ENCODE data around the gene ZSCAN21.

The ZSCAN21 gene

GRCh38 chr7:100093498-100093897, 43.9 kb downstream of the ZSCAN21 start:
- Histone ChIP-seq H3K9ac (ENCODE audit: low read length in 5 of 5) (peak overlapping the region in 1 of 5 donors; percentile 48), H3K27ac (ENCODE audit: low read depth, low read length) (no peak overlapping the region), H3K36me3 (ENCODE audit: control insufficient read depth in 5 of 5, insufficient read depth in 5 of 5, low read length in 5 of 5) (peaks cover 6 to 82% (median 77%) of the 10 kb centered on the region in 5 donors), H3K4me1 (ENCODE audit: control insufficient read depth in 5 of 5, insufficient read depth in 5 of 5, low read length in 5 of 5) (peaks cover 8 to 38% (median 28%) of the 10 kb centered on the region in 5 donors), H3K27me3 (ENCODE audit: control insufficient read depth in 5 of 5, insufficient read depth in 4 of 5, low read length in 5 of 5) (no peaks in the 10 kb centered on the region), H3K4me3 (ENCODE audit: low read depth in 1 of 5, low read length in 5 of 5) (peak overlapping the region in 2 of 5 donors; percentile 9 to 25), H3K9me3 (ENCODE audit: control insufficient read depth in 5 of 5, low read length in 5 of 5) (no peaks in the 10 kb centered on the region)

- Histone ChIP-seq H3K9ac (ENCODE audit: low read length in 5 of 5) (peak overlapping the region in 1 of 5 donors; percentile 48), H3K9me3 (ENCODE audit: control insufficient read depth in 5 of 5, low read length in 5 of 5) (no peaks in the 10 kb centered on the region), H3K4me3 (ENCODE audit: low read depth in 1 of 5, low read length in 5 of 5) (peak overlapping the region in 2 of 5 donors; percentile 9 to 25), H3K27ac (ENCODE audit: low read depth, low read length) (no peak overlapping the region), H3K4me1 (ENCODE audit: control insufficient read depth in 5 of 5, insufficient read depth in 5 of 5, low read length in 5 of 5) (peaks cover 7 to 40% (median 27%) of the 10 kb centered on the region in 5 donors), H3K36me3 (ENCODE audit: control insufficient read depth in 5 of 5, insufficient read depth in 5 of 5, low read length in 5 of 5) (peaks cover 6 to 87% (median 82%) of the 10 kb centered on the region in 5 donors), H3K27me3 (ENCODE audit: control insufficient read depth in 5 of 5, insufficient read depth in 4 of 5, low read length in 5 of 5) (no peaks in the 10 kb centered on the region)
Observed at GRCh38 chr7:100093925-100094486, 44.4 kb downstream of the ZSCAN21 start.

- Histone ChIP-seq H3K4me3 (ENCODE audit: low read depth in 1 of 5, low read length in 5 of 5) (no peak overlapping the region), H3K36me3 (ENCODE audit: control insufficient read depth in 5 of 5, insufficient read depth in 5 of 5, low read length in 5 of 5) (peaks cover 6 to 92% (median 87%) of the 10 kb centered on the region in 5 donors), H3K27me3 (ENCODE audit: control insufficient read depth in 5 of 5, insufficient read depth in 4 of 5, low read length in 5 of 5) (no peaks in the 10 kb centered on the region), H3K27ac (ENCODE audit: low read depth, low read length) (no peak overlapping the region), H3K4me1 (ENCODE audit: control insufficient read depth in 5 of 5, insufficient read depth in 5 of 5, low read length in 5 of 5) (peaks cover 11 to 42% (median 30%) of the 10 kb centered on the region in 5 donors), H3K9ac (ENCODE audit: low read length in 5 of 5) (peak overlapping the region in 1 of 5 donors; percentile 13), H3K9me3 (ENCODE audit: control insufficient read depth in 5 of 5, low read length in 5 of 5) (no peaks in the 10 kb centered on the region)
Observed at GRCh38 chr7:100095289-100095688, 45.7 kb downstream of the ZSCAN21 start.

- Histone ChIP-seq H3K27me3 (ENCODE audit: control insufficient read depth in 5 of 5, insufficient read depth in 4 of 5, low read length in 5 of 5) (no peaks in the 10 kb centered on the region), H3K9me3 (ENCODE audit: control insufficient read depth in 5 of 5, low read length in 5 of 5) (no peaks in the 10 kb centered on the region), H3K4me1 (ENCODE audit: control insufficient read depth in 5 of 5, insufficient read depth in 5 of 5, low read length in 5 of 5) (peaks cover 11 to 42% (median 30%) of the 10 kb centered on the region in 5 donors), H3K27ac (ENCODE audit: low read depth, low read length) (no peak overlapping the region), H3K36me3 (ENCODE audit: control insufficient read depth in 5 of 5, insufficient read depth in 5 of 5, low read length in 5 of 5) (peaks cover 4 to 88% (median 83%) of the 10 kb centered on the region in 5 donors), H3K9ac (ENCODE audit: low read length in 5 of 5) (no peak overlapping the region), H3K4me3 (ENCODE audit: low read depth in 1 of 5, low read length in 5 of 5) (no peak overlapping the region)
Observed at GRCh38 chr7:100095704-100096103, 46.1 kb downstream of the ZSCAN21 start.

- Histone ChIP-seq H3K36me3 (ENCODE audit: control insufficient read depth in 5 of 5, insufficient read depth in 5 of 5, low read length in 5 of 5) (peaks cover 0 to 64% (median 58%) of the 10 kb centered on the region in 5 donors), H3K9me3 (ENCODE audit: control insufficient read depth in 5 of 5, low read length in 5 of 5) (no peaks in the 10 kb centered on the region), H3K27ac (ENCODE audit: low read depth, low read length) (no peak overlapping the region), H3K4me3 (ENCODE audit: low read depth in 1 of 5, low read length in 5 of 5) (no peak overlapping the region), H3K9ac (ENCODE audit: low read length in 5 of 5) (no peak overlapping the region), H3K4me1 (ENCODE audit: control insufficient read depth in 5 of 5, insufficient read depth in 5 of 5, low read length in 5 of 5) (peaks cover 6 to 37% (median 31%) of the 10 kb centered on the region in 5 donors), H3K27me3 (ENCODE audit: control insufficient read depth in 5 of 5, insufficient read depth in 4 of 5, low read length in 5 of 5) (no peaks in the 10 kb centered on the region)
Observed at GRCh38 chr7:100098913-100099312, 49.3 kb downstream of the ZSCAN21 start.

GRCh38 chr7:100099452-100099851, 49.9 kb downstream of the ZSCAN21 start:
- H3K9ac ChIP-seq (ENCODE audit: low read length in 5 of 5) = peak overlapping the region in 4 of 5 donors; percentile 60 to 68 (median 65)
- H3K4me3 ChIP-seq (ENCODE audit: low read depth in 1 of 5, low read length in 5 of 5) = peak overlapping the region; percentile 81 to 84 (median 81)
- H3K4me1 ChIP-seq (ENCODE audit: control insufficient read depth in 5 of 5, insufficient read depth in 5 of 5, low read length in 5 of 5) = peaks cover 6 to 32% (median 26%) of the 10 kb centered on the region in 5 donors
- no peaks in the 10 kb centered on the region for H3K9me3 ChIP-seq (ENCODE audit: control insufficient read depth in 5 of 5, low read length in 5 of 5)
- peak overlapping the region; percentile 89 for H3K27ac ChIP-seq (ENCODE audit: low read depth, low read length)
- no peaks in the 10 kb centered on the region for H3K27me3 ChIP-seq (ENCODE audit: control insufficient read depth in 5 of 5, insufficient read depth in 4 of 5, low read length in 5 of 5)
- peaks cover 0 to 63% (median 54%) of the 10 kb centered on the region in 5 donors for H3K36me3 ChIP-seq (ENCODE audit: control insufficient read depth in 5 of 5, insufficient read depth in 5 of 5, low read length in 5 of 5)

GRCh38 chr7:100100420-100101015, 50.9 kb downstream of the ZSCAN21 start:
- Histone ChIP-seq H3K36me3 (ENCODE audit: control insufficient read depth in 5 of 5, insufficient read depth in 5 of 5, low read length in 5 of 5) (peaks cover 0 to 62% (median 55%) of the 10 kb centered on the region in 5 donors), H3K27ac (ENCODE audit: low read depth, low read length) (peak overlapping the region; percentile 89), H3K9ac (ENCODE audit: low read length in 5 of 5) (peak overlapping the region; percentile 63 to 85 (median 78)), H3K27me3 (ENCODE audit: control insufficient read depth in 5 of 5, insufficient read depth in 4 of 5, low read length in 5 of 5) (no peaks in the 10 kb centered on the region), H3K4me3 (ENCODE audit: low read depth in 1 of 5, low read length in 5 of 5) (peak overlapping the region; percentile 81 to 84 (median 81)), H3K9me3 (ENCODE audit: control insufficient read depth in 5 of 5, low read length in 5 of 5) (no peaks in the 10 kb centered on the region), H3K4me1 (ENCODE audit: control insufficient read depth in 5 of 5, insufficient read depth in 5 of 5, low read length in 5 of 5) (peaks cover 6 to 31% (median 26%) of the 10 kb centered on the region in 5 donors)

- Histone ChIP-seq H3K27ac (ENCODE audit: low read depth, low read length) (peak within 1 kb of the TSS; percentile 89), H3K4me1 (ENCODE audit: control insufficient read depth in 5 of 5, insufficient read depth in 5 of 5, low read length in 5 of 5) (peaks cover 6 to 31% (median 26%) of the 10 kb centered on the region in 5 donors), H3K36me3 (ENCODE audit: control insufficient read depth in 5 of 5, insufficient read depth in 5 of 5, low read length in 5 of 5) (peaks cover 0 to 62% (median 53%) of the 10 kb centered on the region in 5 donors), H3K27me3 (ENCODE audit: control insufficient read depth in 5 of 5, insufficient read depth in 4 of 5, low read length in 5 of 5) (no peaks in the 10 kb centered on the region), H3K9ac (ENCODE audit: low read length in 5 of 5) (peak within 1 kb of the TSS; percentile 63 to 85 (median 78)), H3K9me3 (ENCODE audit: control insufficient read depth in 5 of 5, low read length in 5 of 5) (no peaks in the 10 kb centered on the region), H3K4me3 (ENCODE audit: low read depth in 1 of 5, low read length in 5 of 5) (peak within 1 kb of the TSS; percentile 81 to 84 (median 81))
Observed at GRCh38 chr7:100101016-100101862, 51.7 kb downstream of the ZSCAN21 start, which contains the start of the genes AP4M1 and MCM7. Gene AP4M1 (plus strand): TSS chr7:100101643. CDS start chr7:100101715, 72 bp downstream. Gene MCM7 (minus strand): TSS chr7:100101397. CDS start chr7:100101294, 103 bp downstream.

GRCh38 chr7:100102950-100103840, 53.6 kb downstream of the ZSCAN21 start:
- no peak overlapping the region for H3K27ac ChIP-seq (ENCODE audit: low read depth, low read length)

More at GRCh38 chr7:100102950-100103840, 53.6 kb downstream of the ZSCAN21 start:
- peaks cover 0 to 63% (median 56%) of the 10 kb centered on the region in 5 donors for H3K36me3 ChIP-seq (ENCODE audit: control insufficient read depth in 5 of 5, insufficient read depth in 5 of 5, low read length in 5 of 5)
- no peaks in the 10 kb centered on the region for H3K27me3 ChIP-seq (ENCODE audit: control insufficient read depth in 5 of 5, insufficient read depth in 4 of 5, low read length in 5 of 5)
- peaks cover 6 to 31% (median 26%) of the 10 kb centered on the region in 5 donors for H3K4me1 ChIP-seq (ENCODE audit: control insufficient read depth in 5 of 5, insufficient read depth in 5 of 5, low read length in 5 of 5)
- H3K9me3 ChIP-seq (ENCODE audit: control insufficient read depth in 5 of 5, low read length in 5 of 5) = no peaks in the 10 kb centered on the region
- no peak overlapping the region for H3K4me3 ChIP-seq (ENCODE audit: low read depth in 1 of 5, low read length in 5 of 5)
- H3K9ac ChIP-seq (ENCODE audit: low read length in 5 of 5) = peak overlapping the region in 1 of 5 donors; percentile 39

All from subcutaneous abdominal adipose tissue (tissue), 5 donors.